ENCODE results near the gene UBE2V1.
"Not testable (repeated sequence)": the region's sequence is repeated elsewhere in the genome, so short reads cannot be mapped to it uniquely, and the experiment has no call there.

The UBE2V1 gene

GRCh38 chr20:50112512-50113419, at the start of gene UBE2V1:
Gene UBE2V1 (minus strand): TSS chr20:50113150. CDS start chr20:50113128, 22 bp downstream.
- DNase-seq = peak; percentile 81 to 85

GRCh38 chr20:50161494-50161893, 48.5 kb upstream of the UBE2V1 start:
- not testable (repeated sequence) for DNase-seq

GRCh38 chr20:50153500-50154377, 40.8 kb upstream of the UBE2V1 start, which contains the start of gene PEDS1:
Gene PEDS1 (minus strand): TSS chr20:50153723. CDS start chr20:50153637, 86 bp downstream.
- DNase-seq = peak; percentile 77 to 78

- no peak for DNase-seq
Observed at GRCh38 chr20:50153153-50153499, 40.2 kb upstream of the UBE2V1 start.

GRCh38 chr20:50152394-50153152, 39.6 kb upstream of the UBE2V1 start:
- DNase-seq = no peak

GRCh38 chr20:50151034-50151743, 38.2 kb upstream of the UBE2V1 start:
- DNase-seq = no peak

- DNase-seq = no peak
Observed at GRCh38 chr20:50149481-50150254, 36.7 kb upstream of the UBE2V1 start.

GRCh38 chr20:50146732-50147662, 34.0 kb upstream of the UBE2V1 start:
- peak; percentile 69 to 74 for DNase-seq

- DNase-seq = no peak
Observed at GRCh38 chr20:50146214-50146613, 33.3 kb upstream of the UBE2V1 start.

- DNase-seq = no peak
Observed at GRCh38 chr20:50145566-50145965, 32.6 kb upstream of the UBE2V1 start.

- peak; percentile 49 to 56 for DNase-seq
Observed at GRCh38 chr20:50144362-50144761, 31.4 kb upstream of the UBE2V1 start.

- no peak for DNase-seq
Observed at GRCh38 chr20:50142812-50143211, 29.9 kb upstream of the UBE2V1 start.

- DNase-seq = no peak
Observed at GRCh38 chr20:50141811-50142561, 29.0 kb upstream of the UBE2V1 start.

GRCh38 chr20:50141018-50141675, 28.2 kb upstream of the UBE2V1 start:
- no peak for DNase-seq

GRCh38 chr20:50140339-50140859, 27.4 kb upstream of the UBE2V1 start:
- no peak for DNase-seq

GRCh38 chr20:50138479-50139393, 25.8 kb upstream of the UBE2V1 start:
- DNase-seq = no peak

GRCh38 chr20:50138120-50138478, 25.1 kb upstream of the UBE2V1 start:
- no peak for DNase-seq

Data from AML-193 (cell line).